Adipocyte (in vitro differentiated cells): ENCODE measurements around the gene VPS52.

ENCODE experiments used
- DNase-seq: peaks from one replicate; pipeline ENCODE4 v3.0.0-alpha.2; 2015; ENCODE audit warnings: low read depth
- H3K27me3 ChIP-seq: replicated peaks from 2 replicates; pipeline ENCODE4 v1.7.0; 2013; ENCODE audit warnings: mild to moderate bottlenecking, low read length, moderate library complexity; ENCODE audit not compliant: control insufficient read depth, insufficient read depth
- H3K36me3 ChIP-seq: 2 replicates; pipeline ENCODE4 v1.7.0; 2013; ENCODE audit warnings: low read length, mild to moderate bottlenecking, moderate library complexity; ENCODE audit not compliant: control insufficient read depth, insufficient read depth, severe bottlenecking
- H3K4me1 ChIP-seq: 2 replicates; pipeline ENCODE4 v1.7.0; 2013; ENCODE audit warnings: mild to moderate bottlenecking, low read length, moderate library complexity; ENCODE audit not compliant: control insufficient read depth, insufficient read depth
- H3K4me3 ChIP-seq: 2 replicates; pipeline ENCODE4 v1.7.0; 2013; ENCODE audit warnings: mild to moderate bottlenecking, low read length, moderate library complexity
- H3K9ac ChIP-seq: 2 replicates; pipeline ENCODE4 v1.7.0; 2013; ENCODE audit warnings: mild to moderate bottlenecking, low read length, moderate library complexity
- H3K9me3 ChIP-seq: 2 replicates; pipeline ENCODE4 v1.7.0; 2013; ENCODE audit warnings: mild to moderate bottlenecking, low read length, moderate library complexity; ENCODE audit not compliant: control insufficient read depth

VPS52 gene

DNA sequence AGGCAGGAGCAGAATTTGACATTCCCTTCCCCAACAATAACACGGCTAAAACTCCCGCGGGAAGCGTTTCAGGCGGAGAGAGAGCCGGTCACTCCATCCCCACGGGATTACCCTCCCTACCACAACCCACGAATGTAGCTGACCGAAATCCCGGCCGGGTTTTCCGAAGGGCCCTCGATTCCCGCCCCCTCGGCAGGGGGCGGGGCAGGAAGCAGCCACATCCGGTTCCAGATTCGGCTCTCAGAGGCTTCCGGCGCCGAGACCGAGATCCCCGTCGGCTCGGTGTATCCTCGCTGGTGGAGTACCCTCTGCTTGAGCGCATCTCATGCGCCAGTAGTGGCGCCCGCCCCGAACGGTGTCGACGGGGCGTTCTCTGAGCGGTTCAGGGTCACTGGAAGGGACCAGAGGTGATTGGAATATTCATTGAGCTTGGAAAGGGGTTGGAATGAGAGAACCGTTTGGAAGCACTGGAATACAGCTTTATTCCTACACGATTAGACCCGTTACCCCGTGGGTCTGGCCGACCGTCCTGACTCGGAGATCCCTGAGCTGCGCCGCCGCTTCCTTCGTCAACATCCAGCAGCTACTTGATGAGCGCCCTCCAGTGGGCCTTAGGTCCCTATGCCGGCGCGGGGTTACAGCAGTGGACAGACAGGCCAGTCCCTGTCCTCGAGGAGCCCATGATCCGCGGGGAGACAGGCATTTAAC lies 27.7 kb upstream of the VPS52 start:
- Histone ChIP-seq H3K27me3 (no peaks in the 10 kb centered on the region), H3K9ac (peak overlapping the region; percentile 97), H3K4me3 (peak overlapping the region; percentile 93), H3K4me1 (peaks cover 16% of the 10 kb centered on the region), H3K9me3 (no peaks in the 10 kb centered on the region), H3K36me3 (peaks cover 18% of the 10 kb centered on the region)
- peak; percentile 98 for DNase-seq

DNA sequence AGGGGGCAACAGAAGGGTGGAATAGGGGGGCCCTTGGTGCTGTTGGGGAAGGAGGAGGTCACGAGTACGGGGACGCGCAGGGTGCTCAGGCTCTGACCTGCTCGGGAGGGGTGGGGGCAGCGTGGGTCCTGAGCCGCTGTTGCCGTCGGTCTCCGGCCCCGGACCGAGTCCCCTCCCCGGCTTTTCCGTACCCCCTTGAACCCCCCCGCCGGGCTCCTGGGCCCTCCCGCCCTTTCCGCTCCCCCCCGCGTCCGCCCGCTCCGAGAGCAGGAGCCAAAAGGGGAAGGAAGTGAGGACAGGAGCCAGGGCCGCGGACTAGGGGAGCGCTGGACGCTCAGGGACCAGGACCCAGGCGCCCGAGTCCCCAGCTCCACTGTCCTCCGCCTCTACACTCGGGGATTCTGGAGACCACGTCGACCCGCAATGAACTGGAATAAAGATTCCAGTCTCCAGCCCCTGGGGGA lies 27.1 kb upstream of the VPS52 start, which contains the start of gene RGL2:
Gene RGL2 (minus strand): TSS at position 170 of the 464 bp plus-strand sequence. CDS start 332 bp downstream, outside the sequence.
- Histone ChIP-seq H3K4me1 (peaks cover 16% of the 10 kb centered on the region), H3K9me3 (no peaks in the 10 kb centered on the region), H3K36me3 (peaks cover 16% of the 10 kb centered on the region), H3K4me3 (peak within 1 kb of the TSS; percentile 93), H3K9ac (peak within 1 kb of the TSS; percentile 97), H3K27me3 (no peaks in the 10 kb centered on the region)
- DNase-seq, result peak; percentile 77

DNA sequence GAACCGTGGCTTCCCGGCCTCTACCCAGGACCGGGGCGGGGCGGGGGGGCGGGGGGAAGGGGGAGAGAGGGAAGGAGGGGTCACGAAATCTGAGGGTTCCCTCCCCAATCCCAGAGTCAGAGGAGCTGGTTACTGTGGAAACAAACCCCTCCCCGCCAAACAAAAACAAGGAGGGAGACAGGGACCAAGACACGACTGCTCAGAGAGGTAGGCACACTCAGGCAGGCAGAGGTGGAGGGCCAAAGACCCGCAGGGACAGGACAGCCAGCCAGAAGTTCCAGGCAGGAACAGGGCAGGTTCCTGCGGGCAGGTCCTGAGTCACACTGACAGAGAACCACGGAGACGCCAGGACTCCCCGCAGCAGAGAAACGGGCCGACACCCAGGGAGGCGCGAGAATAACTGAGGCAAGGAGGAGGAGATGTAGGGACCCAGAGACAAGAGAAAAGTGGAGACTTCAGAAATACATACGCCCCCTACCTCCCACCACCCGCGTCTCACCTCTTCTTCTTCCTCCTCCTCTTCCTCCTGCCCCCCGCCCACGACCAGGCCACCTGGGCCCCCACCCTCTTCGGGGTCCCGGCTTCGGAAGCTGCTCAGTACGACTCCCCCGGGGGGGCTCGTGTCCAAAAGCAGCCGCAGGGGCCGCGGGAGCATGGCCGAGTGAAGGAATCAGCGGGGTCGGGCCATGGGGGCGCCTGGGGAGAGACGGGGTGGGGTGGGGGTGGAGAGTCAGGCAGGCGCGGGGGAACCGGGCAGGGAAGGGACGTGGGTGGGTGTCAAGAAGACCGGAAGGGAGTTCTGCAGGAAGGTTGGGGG lies 26.5 kb upstream of the VPS52 start:
- no peaks in the 10 kb centered on the region for H3K27me3 ChIP-seq
- H3K36me3 ChIP-seq, result peaks cover 11% of the 10 kb centered on the region
- peak; percentile 84 for DNase-seq
- H3K4me1 ChIP-seq, result peaks cover 16% of the 10 kb centered on the region
- H3K9ac ChIP-seq, result peak overlapping the region; percentile 97
- H3K4me3 ChIP-seq, result peak overlapping the region; percentile 93
- H3K9me3 ChIP-seq, result no peaks in the 10 kb centered on the region

DNA sequence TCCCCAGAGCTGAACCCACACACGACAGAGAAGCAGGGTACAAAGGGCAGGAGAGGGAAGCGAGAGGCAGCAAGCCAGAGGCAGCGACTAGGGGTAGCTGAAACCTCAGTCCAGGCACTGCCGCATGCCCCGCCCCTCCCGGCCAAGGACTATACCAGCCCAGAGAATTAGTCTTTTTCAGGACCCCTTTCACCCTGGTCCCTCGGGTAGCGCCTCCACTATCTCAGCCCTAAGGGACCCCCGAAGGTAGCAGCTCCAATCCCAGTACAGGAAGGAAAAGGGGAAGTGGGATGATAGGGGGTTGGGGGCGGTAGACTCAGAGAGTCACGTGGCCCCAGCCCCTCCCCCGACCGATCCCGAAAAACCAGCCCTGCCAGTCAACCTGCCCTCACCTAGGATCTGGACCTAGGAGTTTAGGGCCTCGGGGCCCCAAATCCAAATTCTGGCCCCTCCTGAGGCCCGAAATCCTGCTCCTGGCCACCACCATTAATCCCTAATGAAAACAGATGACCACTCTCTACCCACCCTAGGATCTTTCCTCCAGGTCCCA lies 25.8 kb upstream of the VPS52 start:
- DNase-seq, result no peak

DNA sequence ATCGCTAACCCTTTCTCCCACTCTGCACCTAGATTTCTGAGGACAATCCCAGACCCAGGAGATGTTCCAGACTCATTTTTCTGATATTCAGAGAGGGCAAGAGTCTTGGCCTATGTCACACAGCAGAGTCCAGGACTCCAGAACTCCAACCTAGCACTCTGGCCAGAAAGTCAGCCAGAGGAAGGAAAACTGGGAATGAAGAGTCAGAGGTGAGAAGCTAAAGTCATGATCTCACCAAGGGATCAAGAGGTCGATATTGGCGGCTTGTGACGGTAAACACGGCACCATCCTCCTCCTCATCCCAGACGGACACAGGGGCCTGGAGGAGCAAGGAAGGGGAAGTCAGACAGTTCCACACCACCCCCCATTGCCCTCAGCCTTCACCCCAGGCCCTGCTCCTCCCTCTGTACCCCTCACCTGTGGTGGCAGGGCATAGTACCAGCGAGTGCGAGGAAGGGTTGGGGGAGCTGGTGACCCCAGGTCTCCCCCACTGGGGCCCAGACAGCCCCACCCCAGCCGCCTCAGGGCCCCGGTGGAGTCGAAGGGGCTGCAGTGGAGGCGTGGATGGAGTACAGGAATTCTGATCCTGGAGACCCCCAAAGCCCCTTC lies 25.2 kb upstream of the VPS52 start:
- peaks cover 16% of the 10 kb centered on the region for H3K4me1 ChIP-seq
- no peak overlapping the region for H3K4me3 ChIP-seq
- no peak for DNase-seq
- H3K9ac ChIP-seq, result peak overlapping the region; percentile 72
- H3K36me3 ChIP-seq, result peaks cover 14% of the 10 kb centered on the region
- no peaks in the 10 kb centered on the region for H3K9me3 ChIP-seq
- no peaks in the 10 kb centered on the region for H3K27me3 ChIP-seq

More for the DNA sequence above, 25.8 kb upstream of the VPS52 start:
- Histone ChIP-seq H3K36me3 (peaks cover 12% of the 10 kb centered on the region), H3K4me3 (peak overlapping the region; percentile 70), H3K4me1 (peaks cover 16% of the 10 kb centered on the region), H3K27me3 (no peaks in the 10 kb centered on the region), H3K9me3 (no peaks in the 10 kb centered on the region), H3K9ac (peak overlapping the region; percentile 72)

DNA sequence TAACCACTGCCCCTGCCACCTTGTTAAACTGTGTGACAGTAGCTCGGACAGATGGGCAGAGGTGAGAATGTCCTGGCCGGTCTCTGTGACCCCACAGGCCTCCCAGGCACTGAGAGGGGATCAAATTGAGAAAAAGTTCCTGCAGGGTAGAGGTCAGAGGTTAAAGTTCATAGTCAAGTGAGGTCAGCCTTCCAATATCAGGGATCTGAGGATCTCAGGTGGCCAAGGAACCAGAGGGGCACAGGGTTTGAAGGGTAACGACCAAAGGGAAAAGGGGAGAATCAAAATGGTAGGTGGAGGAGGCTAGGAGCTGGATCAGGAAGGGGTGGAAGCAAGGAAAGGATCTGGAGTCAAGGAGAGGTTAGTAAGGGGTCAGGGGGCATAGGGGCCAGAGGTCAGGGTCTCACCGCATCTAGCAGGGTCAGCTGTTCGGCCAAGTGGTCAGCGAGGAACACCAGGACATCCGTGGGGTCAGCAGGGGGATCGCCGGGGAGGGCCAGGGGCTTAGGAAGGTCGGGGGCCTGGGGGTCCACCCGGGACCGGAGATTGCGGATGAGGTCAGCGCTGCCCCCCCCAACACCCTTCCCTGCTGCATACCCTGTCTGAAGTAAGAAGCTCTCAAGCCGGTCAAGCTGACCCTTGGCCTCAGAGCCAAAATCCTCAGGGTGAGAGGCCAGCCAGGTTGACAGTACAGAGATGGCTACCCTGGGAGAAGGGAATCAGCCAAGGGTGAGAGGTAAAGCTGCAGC lies 24.1 kb upstream of the VPS52 start:
- H3K36me3 ChIP-seq, result peaks cover 17% of the 10 kb centered on the region
- H3K4me3 ChIP-seq, result no peak overlapping the region
- no peak for DNase-seq
- H3K4me1 ChIP-seq, result peaks cover 12% of the 10 kb centered on the region
- no peaks in the 10 kb centered on the region for H3K27me3 ChIP-seq
- H3K9ac ChIP-seq, result no peak overlapping the region
- no peaks in the 10 kb centered on the region for H3K9me3 ChIP-seq

DNA sequence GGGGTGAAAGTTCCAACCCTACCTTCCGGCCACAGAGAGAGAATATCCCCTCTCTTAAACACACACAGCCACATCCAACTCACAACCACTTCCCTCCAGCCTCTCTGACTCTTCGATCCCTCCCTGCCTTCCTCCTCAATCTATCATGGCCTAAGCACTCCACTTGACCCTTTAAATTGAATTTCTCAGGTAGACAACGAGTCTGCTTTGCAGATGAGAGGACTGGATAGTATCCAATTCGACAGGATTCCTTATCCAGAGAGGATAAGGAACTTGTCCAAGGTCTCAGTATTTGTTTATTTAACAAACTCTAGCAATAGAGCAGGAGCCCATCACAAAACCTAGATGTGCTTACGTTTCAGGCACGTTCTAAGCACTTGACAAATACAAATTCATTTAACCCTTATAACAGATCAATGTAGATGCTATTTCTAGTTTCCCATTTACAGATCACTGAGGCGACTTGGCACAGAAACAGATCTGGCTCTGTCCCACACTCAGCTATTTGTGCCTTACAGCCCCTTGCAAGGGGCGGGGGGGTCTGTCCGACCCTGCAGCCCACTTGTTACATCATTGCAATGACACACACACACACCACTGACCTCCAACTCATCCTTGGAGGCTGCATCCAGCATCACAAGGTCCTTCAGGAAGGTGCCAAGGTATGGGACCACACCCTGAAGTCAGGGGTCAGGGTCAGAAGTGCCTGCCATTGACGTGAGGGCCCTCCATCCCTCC lies 22.6 kb upstream of the VPS52 start:
- Histone ChIP-seq H3K4me3 (no peak overlapping the region), H3K36me3 (peaks cover 17% of the 10 kb centered on the region), H3K9ac (no peak overlapping the region), H3K27me3 (no peaks in the 10 kb centered on the region), H3K9me3 (no peaks in the 10 kb centered on the region), H3K4me1 (peaks cover 18% of the 10 kb centered on the region)
- DNase-seq, result no peak

DNA sequence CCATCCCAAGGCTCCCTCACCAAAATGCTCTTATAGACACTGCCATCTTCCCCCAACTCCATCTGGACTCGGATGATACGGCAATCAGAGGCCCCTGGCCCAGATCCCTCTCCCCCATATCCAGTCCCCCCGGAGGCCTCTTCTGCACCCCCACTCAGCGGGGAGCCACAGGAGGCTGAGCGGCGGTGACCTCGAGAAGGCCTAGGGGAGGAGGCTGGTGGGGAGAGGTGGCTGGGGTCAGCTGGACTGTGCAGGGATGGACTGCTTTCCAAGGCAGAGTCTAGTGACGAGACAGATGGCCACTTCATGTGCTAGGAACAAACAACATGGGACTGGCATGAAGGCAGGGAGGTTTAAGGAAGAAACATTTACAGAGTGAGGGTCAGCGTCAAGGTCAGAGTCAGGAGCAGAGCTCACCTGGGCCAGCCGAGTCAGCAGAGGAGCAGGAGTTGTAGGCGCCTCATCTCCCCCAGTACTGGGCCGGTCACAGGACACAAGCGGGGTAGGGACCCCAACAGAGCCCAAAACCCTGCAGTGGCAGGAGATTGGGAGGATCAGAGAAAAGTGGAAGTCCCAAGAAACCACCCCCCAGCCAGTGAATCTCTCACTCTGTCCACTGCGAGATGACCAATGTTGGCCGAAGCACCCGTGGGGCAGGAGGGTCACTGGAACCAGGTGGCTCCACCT lies 21.5 kb upstream of the VPS52 start:
- Histone ChIP-seq H3K27me3 (no peaks in the 10 kb centered on the region), H3K4me1 (peaks cover 20% of the 10 kb centered on the region), H3K36me3 (peaks cover 17% of the 10 kb centered on the region), H3K9me3 (no peaks in the 10 kb centered on the region), H3K9ac (no peak overlapping the region), H3K4me3 (no peak overlapping the region)
- no peak for DNase-seq

DNA sequence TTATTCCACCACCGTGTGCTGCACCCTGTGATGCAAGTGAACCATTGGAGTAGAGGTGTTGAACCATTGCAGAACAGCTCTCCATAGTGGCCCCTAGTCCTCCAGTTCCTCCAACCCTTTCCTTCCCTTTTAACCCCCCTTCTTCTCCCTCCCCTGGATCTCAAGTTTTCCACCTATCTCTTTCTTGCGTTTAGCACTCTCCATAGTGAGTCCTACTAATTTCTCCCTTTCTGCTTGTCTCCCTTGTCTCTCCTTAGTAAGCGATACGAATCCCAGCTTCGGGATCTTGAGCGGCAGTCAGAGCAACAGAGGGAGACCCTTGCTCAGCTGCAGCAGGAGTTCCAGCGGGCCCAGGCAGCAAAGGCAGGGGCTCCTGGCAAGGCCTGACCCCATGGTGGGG lies 18.8 kb upstream of the VPS52 start:
- Histone ChIP-seq H3K4me1 (peaks cover 15% of the 10 kb centered on the region), H3K9me3 (no peaks in the 10 kb centered on the region), H3K4me3 (peak overlapping the region; percentile 98), H3K27me3 (no peaks in the 10 kb centered on the region), H3K36me3 (peaks cover 34% of the 10 kb centered on the region), H3K9ac (peak overlapping the region; percentile 92)
- no peak for DNase-seq
